ENCODE results near the gene LKAAEAR1. TPM values are rescaled to one million over a fixed set of nuclear protein-coding genes. Genes with fewer than 3 reads are reported as not detected.

The LKAAEAR1 gene
- total RNA-seq, 5 donors from 2014 or later (not counting 1 experiment from before 2014, with no cell fraction given), result 0.30 to 0.86 (median 0.35) TPM; not detected in 2

DNA sequence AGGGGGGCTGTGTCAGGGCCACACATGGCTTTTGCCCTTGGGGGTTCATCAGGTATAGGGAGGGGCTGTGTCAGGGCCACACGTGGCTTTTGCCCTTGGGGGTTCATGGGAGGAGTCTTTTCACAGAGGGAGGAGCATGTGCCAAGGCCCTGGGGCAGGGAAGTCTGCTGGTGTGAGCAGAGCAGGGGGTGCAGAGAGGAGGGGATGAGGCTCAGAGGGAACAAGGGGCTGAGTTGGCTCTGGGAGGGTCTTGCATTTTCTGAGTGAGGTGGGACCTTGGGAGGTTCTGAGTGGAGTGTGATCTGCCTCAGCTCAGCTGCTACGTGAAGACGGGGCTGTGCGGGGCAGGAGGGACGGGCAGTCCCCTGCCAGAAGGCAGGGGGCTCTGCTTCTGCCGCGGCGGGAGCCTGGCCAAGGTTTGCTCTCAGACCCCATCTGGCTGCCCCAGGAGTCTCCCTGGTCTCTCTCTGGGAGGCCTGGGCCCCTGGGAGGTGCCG lies 28.8 kb downstream of the LKAAEAR1 start:
- Mint-ChIP-seq H3K9me3 (no peaks in the 10 kb centered on the region), H3K4me1 (peaks cover 11 to 27% (median 13%) of the 10 kb centered on the region in 3 donors), H3K27me3 (peaks cover 6 to 34% of the 10 kb centered on the region in 2 donors), H3K4me3 (no peak overlapping the region), H3K27ac (no peak overlapping the region), H3K36me3 (no peaks in the 10 kb centered on the region)
- Histone ChIP-seq H3K4me3 (ENCODE audit: control insufficient read depth in 1 of 2, extremely low read depth in 1 of 2, low read length in 1 of 2) (no peak overlapping the region), H3K9me3 (no peaks in the 10 kb centered on the region), H3K27ac (ENCODE audit: low read length) (no peak overlapping the region), H3K27me3 (replicated peaks in 1 of 2; ENCODE audit: control insufficient read depth in 2 of 2, extremely low read depth in 1 of 2, insufficient read depth in 2 of 2, low read length in 1 of 2) (peaks cover 0 to 75% of the 10 kb centered on the region in 2 experiments), H3K36me3 (ENCODE audit: control insufficient read depth in 2 of 2, extremely low read depth in 1 of 2, insufficient read depth in 1 of 2, low read length in 1 of 2) (no peaks in the 10 kb centered on the region), H3K4me1 (ENCODE audit: control insufficient read depth in 1 of 2, extremely low read depth in 1 of 2, insufficient read depth in 2 of 2, low read length in 2 of 2) (peaks cover 0 to 30% of the 10 kb centered on the region in 2 experiments)
- DNase-seq (no peak), ATAC-seq (replicated peaks in 1 of 4) (no peak)
- WGBS (ENCODE audit: insufficient coverage), result 97% methylated on average over 7 of the region's 9 CpGs
- POLR2A ChIA-PET, result no interaction called here
- CTCF ChIA-PET, result interaction anchor here in 1 of 2 donors (1.2 kb wide), 1 partner anchor 17 kb away, joined by 5 read pairs; no protein-coding TSS in a partner anchor

DNA sequence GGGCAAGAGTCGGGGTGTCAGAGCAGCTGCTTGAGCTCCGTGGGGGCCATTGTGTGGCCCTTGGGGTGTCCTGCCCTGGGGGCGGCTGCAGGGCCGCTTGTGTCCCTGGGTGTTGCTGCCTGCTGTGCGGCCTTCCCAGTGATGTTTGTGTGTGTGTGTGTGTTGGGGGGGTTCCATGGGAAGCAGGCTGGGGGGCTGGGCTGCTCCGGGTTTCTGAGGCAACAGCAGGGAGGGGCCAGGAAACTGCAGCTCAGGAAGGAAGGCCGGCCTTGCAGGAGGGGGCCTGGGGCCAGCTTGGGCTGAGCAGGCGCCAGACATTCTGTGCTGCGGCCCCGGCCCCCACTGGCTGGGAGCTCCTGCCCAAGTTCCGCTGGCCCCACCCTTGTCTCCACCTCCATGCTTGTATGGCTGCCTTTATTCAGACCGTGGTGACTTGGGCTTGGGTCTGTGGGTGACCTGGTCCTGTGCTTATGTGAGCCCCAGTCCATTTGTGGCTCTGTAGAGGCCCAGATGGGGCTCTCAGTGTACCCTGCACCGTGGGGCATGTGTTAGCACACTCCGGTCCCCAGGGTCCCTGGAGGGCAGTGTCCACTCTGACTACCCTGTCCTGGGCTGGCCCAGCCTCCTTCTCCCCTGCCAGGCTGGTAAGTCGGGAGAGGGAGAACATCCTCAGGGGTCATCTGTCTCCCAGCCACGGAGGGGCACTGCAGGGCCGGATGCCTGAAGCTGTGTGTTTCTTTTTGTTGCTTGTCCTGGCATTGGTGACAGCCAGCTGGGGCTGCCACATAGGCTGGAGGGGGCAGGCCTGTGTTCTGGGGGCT lies 30.1 kb downstream of the LKAAEAR1 start:
- peaks cover 11 to 31% (median 13%) of the 10 kb centered on the region in 3 donors for H3K4me1 Mint-ChIP-seq
- peak overlapping the region in 1 of 2 donors; percentile 57 for H3K27ac Mint-ChIP-seq
- H3K9me3 ChIP-seq, result no peaks in the 10 kb centered on the region
- H3K36me3 Mint-ChIP-seq, result no peaks in the 10 kb centered on the region
- no peaks in the 10 kb centered on the region for H3K9me3 Mint-ChIP-seq
- H3K27me3 ChIP-seq (replicated peaks in 1 of 2; ENCODE audit: control insufficient read depth in 2 of 2, extremely low read depth in 1 of 2, insufficient read depth in 2 of 2, low read length in 1 of 2), result peaks cover 0 to 85% of the 10 kb centered on the region in 2 experiments
- CTCF ChIA-PET, result interaction anchor here in 1 of 2 donors (1.2 kb wide), 1 partner anchor 15 kb away, joined by 5 read pairs; no protein-coding TSS in a partner anchor
- POLR2A ChIA-PET, result interaction anchor here in 1 of 2 donors (0.7 kb wide), 1 partner anchor 54 kb away, joined by 3 read pairs; no protein-coding TSS in a partner anchor
- peaks cover 3 to 38% of the 10 kb centered on the region in 2 experiments for H3K4me1 ChIP-seq (ENCODE audit: control insufficient read depth in 1 of 2, extremely low read depth in 1 of 2, insufficient read depth in 2 of 2, low read length in 2 of 2)
- H3K36me3 ChIP-seq (ENCODE audit: control insufficient read depth in 2 of 2, extremely low read depth in 1 of 2, insufficient read depth in 1 of 2, low read length in 1 of 2), result no peaks in the 10 kb centered on the region
- H3K4me3 Mint-ChIP-seq, result no peak overlapping the region
- DNase-seq, result no peak
- H3K4me3 ChIP-seq (ENCODE audit: control insufficient read depth in 1 of 2, extremely low read depth in 1 of 2, low read length in 1 of 2), result no peak overlapping the region
- H3K27ac ChIP-seq (ENCODE audit: low read length), result no peak overlapping the region
- peaks cover 6 to 39% of the 10 kb centered on the region in 2 donors for H3K27me3 Mint-ChIP-seq
- 60% methylated on average over 12 of the region's 17 CpGs for WGBS (ENCODE audit: insufficient coverage)
- no peak for ATAC-seq (replicated peaks in 1 of 4)

- peaks cover 6 to 40% of the 10 kb centered on the region in 2 donors for H3K27me3 Mint-ChIP-seq
- ATAC-seq (replicated peaks in 1 of 4) (no peak), DNase-seq (no peak)
- peaks cover 10 to 30% (median 10%) of the 10 kb centered on the region in 3 donors for H3K4me1 Mint-ChIP-seq
- no peaks in the 10 kb centered on the region for H3K36me3 Mint-ChIP-seq
- H3K27ac Mint-ChIP-seq, result peak overlapping the region in 1 of 2 donors; percentile 57
- no peak overlapping the region for H3K4me3 Mint-ChIP-seq
- Histone ChIP-seq H3K9me3 (no peaks in the 10 kb centered on the region), H3K27me3 (replicated peaks in 1 of 2; ENCODE audit: control insufficient read depth in 2 of 2, extremely low read depth in 1 of 2, insufficient read depth in 2 of 2, low read length in 1 of 2) (peaks cover 0 to 85% of the 10 kb centered on the region in 2 experiments), H3K36me3 (ENCODE audit: control insufficient read depth in 2 of 2, extremely low read depth in 1 of 2, insufficient read depth in 1 of 2, low read length in 1 of 2) (no peaks in the 10 kb centered on the region), H3K4me3 (ENCODE audit: control insufficient read depth in 1 of 2, extremely low read depth in 1 of 2, low read length in 1 of 2) (no peak overlapping the region), H3K4me1 (ENCODE audit: control insufficient read depth in 1 of 2, extremely low read depth in 1 of 2, insufficient read depth in 2 of 2, low read length in 2 of 2) (peaks cover 3 to 38% of the 10 kb centered on the region in 2 experiments), H3K27ac (ENCODE audit: low read length) (no peak overlapping the region)
- no peaks in the 10 kb centered on the region for H3K9me3 Mint-ChIP-seq
- CTCF ChIA-PET, result no interaction called here
- 89% methylated on average over 31 of the region's 33 CpGs for WGBS (ENCODE audit: insufficient coverage)
- POLR2A ChIA-PET, result no interaction called here
Observed at GRCh38 chr20:64052987-64053840, 31.0 kb downstream of the LKAAEAR1 start.

DNA sequence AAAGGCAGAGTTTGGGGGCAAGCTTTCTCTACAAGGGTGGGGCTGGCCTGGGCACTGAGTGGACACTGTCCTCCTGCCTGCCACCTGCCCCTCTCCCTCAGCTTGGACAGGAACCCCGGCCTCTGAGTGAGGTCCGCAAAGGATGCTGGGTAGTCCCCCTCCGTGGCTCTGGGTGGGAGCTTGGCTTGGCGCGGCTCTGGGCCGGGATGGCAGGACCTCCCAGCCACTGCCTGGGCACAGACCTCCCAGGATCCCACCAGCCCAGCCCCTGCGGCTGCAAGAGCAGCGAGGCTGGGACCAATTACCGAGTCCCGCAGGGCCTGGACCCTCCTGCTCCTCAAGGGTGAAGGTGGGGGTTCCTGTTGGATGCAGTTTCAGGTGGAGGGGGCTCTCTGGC lies 31.9 kb downstream of the LKAAEAR1 start:
- no peak overlapping the region for H3K4me3 Mint-ChIP-seq
- DNase-seq, result no peak
- ChIA-PET POLR2A (no interaction called here), CTCF (interaction anchor here in 1 of 2 donors (0.6 kb wide), 1 partner anchor 157 kb away, joined by 3 read pairs; no protein-coding TSS in a partner anchor)
- peaks cover 6 to 44% of the 10 kb centered on the region in 2 donors for H3K27me3 Mint-ChIP-seq
- Histone ChIP-seq H3K36me3 (ENCODE audit: control insufficient read depth in 2 of 2, extremely low read depth in 1 of 2, insufficient read depth in 1 of 2, low read length in 1 of 2) (no peaks in the 10 kb centered on the region), H3K27me3 (replicated peaks in 1 of 2; ENCODE audit: control insufficient read depth in 2 of 2, extremely low read depth in 1 of 2, insufficient read depth in 2 of 2, low read length in 1 of 2) (peaks cover 0 to 85% of the 10 kb centered on the region in 2 experiments), H3K9me3 (no peaks in the 10 kb centered on the region), H3K4me3 (ENCODE audit: control insufficient read depth in 1 of 2, extremely low read depth in 1 of 2, low read length in 1 of 2) (no peak overlapping the region), H3K4me1 (ENCODE audit: control insufficient read depth in 1 of 2, extremely low read depth in 1 of 2, insufficient read depth in 2 of 2, low read length in 2 of 2) (peaks cover 8 to 34% of the 10 kb centered on the region in 2 experiments), H3K27ac (ENCODE audit: low read length) (no peak overlapping the region)
- WGBS (ENCODE audit: insufficient coverage), result 90% methylated on average over 7 of the region's 10 CpGs
- H3K27ac Mint-ChIP-seq, result no peak overlapping the region
- no peaks in the 10 kb centered on the region for H3K9me3 Mint-ChIP-seq
- peaks cover 3 to 22% (median 9%) of the 10 kb centered on the region in 3 donors for H3K4me1 Mint-ChIP-seq
- ATAC-seq (replicated peaks in 1 of 4), result no peak
- no peaks in the 10 kb centered on the region for H3K36me3 Mint-ChIP-seq

DNA sequence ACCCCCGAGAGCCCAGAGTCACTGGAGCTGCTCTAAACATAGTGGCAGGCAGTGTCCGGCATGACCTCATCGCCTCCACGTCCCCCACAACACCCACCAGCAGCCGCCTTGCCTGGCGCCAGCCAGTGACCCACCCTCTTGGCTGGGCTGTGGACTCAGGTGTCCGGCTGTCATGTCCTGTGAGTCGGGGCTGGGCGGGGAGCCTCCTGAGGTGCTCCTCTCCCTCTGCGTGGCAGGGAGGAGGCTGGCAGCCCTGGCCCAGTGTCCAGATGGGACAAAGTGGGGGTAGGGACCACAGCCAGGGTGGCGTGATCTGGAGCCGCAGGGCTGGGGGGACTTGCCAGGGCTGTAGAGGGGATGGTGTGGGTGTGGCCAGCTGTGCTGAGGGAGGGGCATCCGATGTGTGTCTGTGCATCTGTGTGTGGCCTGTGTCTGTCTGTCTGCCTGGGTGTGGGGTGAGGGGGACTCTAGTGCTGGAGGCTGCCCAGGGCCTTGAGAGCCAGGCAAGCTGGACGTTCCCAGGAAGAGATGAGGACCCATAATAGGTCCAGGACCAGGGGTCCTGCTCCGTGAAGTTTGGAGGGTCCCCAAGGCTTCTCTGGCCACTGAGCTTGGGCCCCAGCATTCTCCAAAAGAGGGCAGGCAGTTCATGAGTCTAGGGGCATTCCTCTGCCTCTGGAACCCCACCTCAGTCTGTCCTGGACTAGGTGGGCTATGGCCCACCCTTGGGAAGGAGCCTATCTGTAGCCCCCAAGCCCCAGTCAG lies 32.5 kb downstream of the LKAAEAR1 start:
- Mint-ChIP-seq H3K9me3 (no peaks in the 10 kb centered on the region), H3K4me3 (peak overlapping the region in 1 of 3 donors; percentile 55), H3K27ac (no peak overlapping the region), H3K27me3 (peaks cover 7 to 50% of the 10 kb centered on the region in 2 donors), H3K4me1 (peaks cover 0 to 20% (median 12%) of the 10 kb centered on the region in 3 donors), H3K36me3 (no peaks in the 10 kb centered on the region)
- Histone ChIP-seq H3K4me1 (ENCODE audit: control insufficient read depth in 1 of 2, extremely low read depth in 1 of 2, insufficient read depth in 2 of 2, low read length in 2 of 2) (peaks cover 9 to 28% of the 10 kb centered on the region in 2 experiments), H3K4me3 (ENCODE audit: control insufficient read depth in 1 of 2, extremely low read depth in 1 of 2, low read length in 1 of 2) (no peak overlapping the region), H3K27ac (ENCODE audit: low read length) (no peak overlapping the region), H3K9me3 (no peaks in the 10 kb centered on the region), H3K36me3 (ENCODE audit: control insufficient read depth in 2 of 2, extremely low read depth in 1 of 2, insufficient read depth in 1 of 2, low read length in 1 of 2) (no peaks in the 10 kb centered on the region), H3K27me3 (replicated peaks in 1 of 2; ENCODE audit: control insufficient read depth in 2 of 2, extremely low read depth in 1 of 2, insufficient read depth in 2 of 2, low read length in 1 of 2) (peaks cover 0 to 85% of the 10 kb centered on the region in 2 experiments)
- no peak for ATAC-seq (replicated peaks in 1 of 4)
- 84% methylated on average over 8 of the region's 15 CpGs for WGBS (ENCODE audit: insufficient coverage)
- ChIA-PET POLR2A (no interaction called here), CTCF (interaction anchor here in 1 of 2 donors (0.6 kb wide), 1 partner anchor 156 kb away, joined by 3 read pairs; no protein-coding TSS in a partner anchor)
- DNase-seq, result no peak
